Measurements from ENCODE around the gene UBXN10. TPM values are rescaled to one million over a fixed set of nuclear protein-coding genes. Genes with fewer than 3 reads are reported as not detected.

Gene UBXN10
- total and polyA plus RNA-seq, 2 experiments from 2014 or later = 0.63 to 1.2 TPM

DNA sequence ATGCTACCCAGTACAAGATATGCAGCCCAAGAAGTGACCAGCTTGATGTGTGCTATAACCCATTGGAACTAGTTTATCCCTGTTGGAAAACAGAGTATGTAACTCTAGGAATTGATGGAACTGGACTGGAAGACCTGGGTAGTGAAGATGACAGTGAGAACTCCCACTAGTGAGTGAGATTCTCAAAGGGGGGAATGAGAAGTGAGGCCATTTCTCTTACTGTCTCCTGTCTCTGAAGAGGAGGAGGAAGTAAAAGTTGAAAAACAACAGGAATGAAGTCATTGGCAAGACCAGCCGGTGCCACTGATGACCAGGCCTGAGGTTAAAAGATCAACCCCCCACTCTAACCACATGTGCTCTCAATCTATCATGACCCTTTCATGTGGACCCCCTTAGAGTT lies 25.9 kb upstream of the UBXN10 start:
- DNase-seq (ENCODE audit: low spot score) = no peak
- TF ChIP-seq, protein P1, sequence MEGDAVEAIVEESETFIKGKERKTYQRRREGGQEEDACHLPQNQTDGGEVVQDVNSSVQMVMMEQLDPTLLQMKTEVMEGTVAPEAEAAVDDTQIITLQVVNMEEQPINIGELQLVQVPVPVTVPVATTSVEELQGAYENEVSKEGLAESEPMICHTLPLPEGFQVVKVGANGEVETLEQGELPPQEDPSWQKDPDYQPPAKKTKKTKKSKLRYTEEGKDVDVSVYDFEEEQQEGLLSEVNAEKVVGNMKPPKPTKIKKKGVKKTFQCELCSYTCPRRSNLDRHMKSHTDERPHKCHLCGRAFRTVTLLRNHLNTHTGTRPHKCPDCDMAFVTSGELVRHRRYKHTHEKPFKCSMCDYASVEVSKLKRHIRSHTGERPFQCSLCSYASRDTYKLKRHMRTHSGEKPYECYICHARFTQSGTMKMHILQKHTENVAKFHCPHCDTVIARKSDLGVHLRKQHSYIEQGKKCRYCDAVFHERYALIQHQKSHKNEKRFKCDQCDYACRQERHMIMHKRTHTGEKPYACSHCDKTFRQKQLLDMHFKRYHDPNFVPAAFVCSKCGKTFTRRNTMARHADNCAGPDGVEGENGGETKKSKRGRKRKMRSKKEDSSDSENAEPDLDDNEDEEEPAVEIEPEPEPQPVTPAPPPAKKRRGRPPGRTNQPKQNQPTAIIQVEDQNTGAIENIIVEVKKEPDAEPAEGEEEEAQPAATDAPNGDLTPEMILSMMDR (IDR thresholded peaks at IDR 0.05; ENCODE audit: poor library complexity) = no peak
- no peak for TF ChIP-seq EZH2 (IDR thresholded peaks at IDR 0.05; ENCODE audit: borderline replicate concordance)
- no peak for TF ChIP-seq EZH2phosphoT487 (IDR thresholded peaks at IDR 0.05; ENCODE audit: low read depth, severe bottlenecking, unreplicated experiment)
- Histone ChIP-seq H3K36me3 (replicated peaks; ENCODE audit: insufficient read depth, low read depth) (no peaks in the 10 kb centered on the region), H3K4me3 (no peak overlapping the region), H3K9me3 (ENCODE audit: low read depth) (peaks cover 6% of the 10 kb centered on the region), H3K27me3 (no peaks in the 10 kb centered on the region), H3K79me2 (no peaks in the 10 kb centered on the region), H3K27ac (no peak overlapping the region), H3K4me2 (no peak overlapping the region), H2AFZ (no peak overlapping the region), H3K9me2 (replicated peaks; ENCODE audit: insufficient read depth) (no peaks in the 10 kb centered on the region), H3K4me1 (ENCODE audit: insufficient read depth) (no peaks in the 10 kb centered on the region), H4K20me1 (ENCODE audit: insufficient read depth, poor library complexity, severe bottlenecking) (no peaks in the 10 kb centered on the region)
- WGBS (ENCODE audit: low lambda C conversion rate, missing lambda C conversion rate) = 83% methylated on average over 1 of the region's 1 CpG

GRCh38 chr1:20164694-20165202 lies 21.1 kb upstream of the UBXN10 start:
- H3K9me3 ChIP-seq (ENCODE audit: low read depth) = peaks cover 6% of the 10 kb centered on the region
- no peaks in the 10 kb centered on the region for H4K20me1 ChIP-seq (ENCODE audit: insufficient read depth, poor library complexity, severe bottlenecking)
- no peaks in the 10 kb centered on the region for H3K4me1 ChIP-seq (ENCODE audit: insufficient read depth)
- H3K79me2 ChIP-seq = no peaks in the 10 kb centered on the region
- no peaks in the 10 kb centered on the region for H3K27me3 ChIP-seq
- DNase-seq (ENCODE audit: low spot score) = no peak
- H3K9me2 ChIP-seq (replicated peaks; ENCODE audit: insufficient read depth) = no peaks in the 10 kb centered on the region
- H3K36me3 ChIP-seq (replicated peaks; ENCODE audit: insufficient read depth, low read depth) = no peaks in the 10 kb centered on the region
- TF ChIP-seq EZH2 (IDR thresholded peaks at IDR 0.05; ENCODE audit: borderline replicate concordance) (no peak), EZH2phosphoT487 (IDR thresholded peaks at IDR 0.05; ENCODE audit: low read depth, severe bottlenecking, unreplicated experiment) (no peak)
- TF ChIP-seq, protein P1 (IDR thresholded peaks at IDR 0.05; ENCODE audit: poor library complexity) = no peak
- WGBS (ENCODE audit: low lambda C conversion rate, missing lambda C conversion rate) = 90% methylated on average over 15 of the region's 15 CpGs
- H3K4me3 ChIP-seq = no peak overlapping the region
- no peak overlapping the region for H3K27ac ChIP-seq
- H3K4me2 ChIP-seq = no peak overlapping the region
- H2AFZ ChIP-seq = no peak overlapping the region

- WGBS (ENCODE audit: low lambda C conversion rate, missing lambda C conversion rate) = 92% methylated on average over 16 of the region's 16 CpGs
- Histone ChIP-seq H3K36me3 (replicated peaks; ENCODE audit: insufficient read depth, low read depth) (no peaks in the 10 kb centered on the region), H3K27me3 (no peaks in the 10 kb centered on the region), H3K4me1 (ENCODE audit: insufficient read depth) (no peaks in the 10 kb centered on the region), H4K20me1 (ENCODE audit: insufficient read depth, poor library complexity, severe bottlenecking) (no peaks in the 10 kb centered on the region), H3K9me3 (ENCODE audit: low read depth) (peaks cover 3% of the 10 kb centered on the region), H2AFZ (no peak overlapping the region), H3K9me2 (replicated peaks; ENCODE audit: insufficient read depth) (no peaks in the 10 kb centered on the region), H3K27ac (no peak overlapping the region), H3K4me3 (no peak overlapping the region), H3K79me2 (no peaks in the 10 kb centered on the region), H3K4me2 (no peak overlapping the region)
- TF ChIP-seq EZH2 (IDR thresholded peaks at IDR 0.05; ENCODE audit: borderline replicate concordance) (no peak), EZH2phosphoT487 (IDR thresholded peaks at IDR 0.05; ENCODE audit: low read depth, severe bottlenecking, unreplicated experiment) (no peak)
- TF ChIP-seq, protein P1 (IDR thresholded peaks at IDR 0.05; ENCODE audit: poor library complexity) = peak; percentile 13
- DNase-seq (ENCODE audit: low spot score) = no peak
Observed at GRCh38 chr1:20165522-20165951, 20.4 kb upstream of the UBXN10 start.
